ENCODE data around the gene MIER3. TPM values are rescaled to one million over a fixed set of nuclear protein-coding genes. Genes with fewer than 3 reads are reported as not detected.
"Not testable (repeated sequence)": the region's sequence is repeated elsewhere in the genome, so short reads cannot be mapped to it uniquely, and the experiment has no call there.

Gene MIER3
- total and polyA plus RNA-seq, 8 donors: 3.9 to 30.8 (median 8.9) TPM

DNA sequence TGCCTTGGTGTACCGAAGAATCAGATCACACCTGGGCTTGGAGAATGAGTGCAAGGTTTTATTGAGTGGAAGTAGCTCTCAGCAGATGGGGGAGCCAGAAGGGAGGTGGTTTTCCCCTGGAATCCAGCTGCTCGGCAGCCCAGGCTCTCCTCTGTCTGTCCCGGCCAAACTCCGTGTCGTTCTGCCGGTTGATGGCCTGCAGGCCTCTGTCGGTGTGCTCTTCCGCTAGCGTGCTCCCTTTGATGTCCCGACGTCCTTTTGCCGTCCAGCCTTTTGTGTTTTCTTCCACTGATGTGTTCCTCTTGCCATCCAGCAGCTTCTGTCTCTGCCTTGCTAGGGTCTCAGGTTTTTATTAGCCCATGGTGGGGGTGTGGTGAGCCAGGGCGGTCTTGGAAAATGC lies 28.0 kb upstream of the MIER3 start:
- TF ChIP-seq, protein P1, sequence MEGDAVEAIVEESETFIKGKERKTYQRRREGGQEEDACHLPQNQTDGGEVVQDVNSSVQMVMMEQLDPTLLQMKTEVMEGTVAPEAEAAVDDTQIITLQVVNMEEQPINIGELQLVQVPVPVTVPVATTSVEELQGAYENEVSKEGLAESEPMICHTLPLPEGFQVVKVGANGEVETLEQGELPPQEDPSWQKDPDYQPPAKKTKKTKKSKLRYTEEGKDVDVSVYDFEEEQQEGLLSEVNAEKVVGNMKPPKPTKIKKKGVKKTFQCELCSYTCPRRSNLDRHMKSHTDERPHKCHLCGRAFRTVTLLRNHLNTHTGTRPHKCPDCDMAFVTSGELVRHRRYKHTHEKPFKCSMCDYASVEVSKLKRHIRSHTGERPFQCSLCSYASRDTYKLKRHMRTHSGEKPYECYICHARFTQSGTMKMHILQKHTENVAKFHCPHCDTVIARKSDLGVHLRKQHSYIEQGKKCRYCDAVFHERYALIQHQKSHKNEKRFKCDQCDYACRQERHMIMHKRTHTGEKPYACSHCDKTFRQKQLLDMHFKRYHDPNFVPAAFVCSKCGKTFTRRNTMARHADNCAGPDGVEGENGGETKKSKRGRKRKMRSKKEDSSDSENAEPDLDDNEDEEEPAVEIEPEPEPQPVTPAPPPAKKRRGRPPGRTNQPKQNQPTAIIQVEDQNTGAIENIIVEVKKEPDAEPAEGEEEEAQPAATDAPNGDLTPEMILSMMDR (IDR thresholded peaks at IDR 0.05): no peak
- TF ChIP-seq EP300 (IDR thresholded peaks at IDR 0.05): no peak
- 89 to 95% (median 92%) methylated on average over 13 of the region's 13 CpGs for WGBS, 5 donors
- intact Hi-C loops (cut with DNase I; ENCODE audit: low total_unique reads): no loop called here

DNA sequence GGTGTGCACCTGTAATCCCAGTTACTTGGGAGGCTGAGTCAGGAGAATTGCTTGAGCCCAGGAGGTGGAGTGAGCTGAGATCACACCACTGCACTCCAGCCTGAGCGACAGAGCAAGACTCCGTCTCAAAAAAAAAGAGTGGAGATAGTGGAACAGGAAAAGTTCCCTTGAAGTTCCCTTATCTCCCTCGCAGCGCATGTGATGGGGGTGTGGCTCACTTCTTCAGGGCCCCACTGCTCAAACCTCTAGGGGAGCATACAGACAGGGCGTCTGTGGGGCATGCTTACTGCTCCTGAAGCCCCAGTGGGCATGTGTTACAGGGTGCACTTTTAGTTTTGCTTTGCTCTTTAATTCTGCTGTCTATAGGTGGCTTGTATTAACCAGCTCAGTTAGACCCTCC lies 27.6 kb upstream of the MIER3 start:
- DNase-seq; H3K4me1 ChIP-seq; H3K36me3 ChIP-seq; H3K27ac ChIP-seq; intact Hi-C loops (cut with DNase I; ENCODE audit: low total_unique reads); H3K9me3 ChIP-seq; H3K4me3 ChIP-seq: not testable (repeated sequence)
- H3K27me3 ChIP-seq: peaks cover 0 to 49% (median 6%) of the 10 kb centered on the region in 3 donors
- 37 to 56% (median 39%) methylated on average over 4 to 5 of the region's 5 CpGs for WGBS, 5 donors

More for the DNA sequence above, 28.0 kb upstream of the MIER3 start:
- no peak overlapping the region for H3K4me3 ChIP-seq
- H3K36me3 ChIP-seq: no peaks in the 10 kb centered on the region
- H3K9me3 ChIP-seq: no peaks in the 10 kb centered on the region
- H3K27ac ChIP-seq: no peak overlapping the region
- H3K27me3 ChIP-seq: peaks cover 0 to 45% (median 6%) of the 10 kb centered on the region in 3 donors
- H3K4me1 ChIP-seq: peaks cover 0 to 9% (median 3%) of the 10 kb centered on the region in 4 donors
- no peak for DNase-seq

DNA sequence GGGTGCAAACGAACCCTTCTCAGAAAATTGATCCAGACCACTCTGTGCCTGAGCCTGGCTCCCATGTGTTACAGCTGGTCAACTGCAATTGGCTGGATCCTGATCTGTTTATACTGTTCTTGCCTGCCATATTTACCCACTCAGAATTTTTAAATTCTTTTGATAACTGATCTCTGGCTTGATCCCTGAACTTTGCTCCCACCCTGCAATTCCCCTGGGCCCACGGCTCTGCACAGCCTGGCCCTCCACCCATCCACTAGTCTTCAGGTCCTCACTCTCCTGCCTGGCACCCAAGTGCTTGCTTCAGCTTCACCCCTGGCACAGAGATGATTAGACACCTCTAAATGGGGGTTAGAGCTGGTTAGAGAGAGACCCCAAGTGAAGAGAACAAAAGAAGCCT lies 25.9 kb upstream of the MIER3 start:
- Histone ChIP-seq H3K4me1 (no peaks in the 10 kb centered on the region), H3K27me3 (peaks cover 0 to 53% (median 6%) of the 10 kb centered on the region in 3 donors), H3K36me3 (no peaks in the 10 kb centered on the region), H3K4me3 (no peak overlapping the region), H3K27ac (no peak overlapping the region), H3K9me3 (no peaks in the 10 kb centered on the region)
- no peak for DNase-seq
- intact Hi-C loops (cut with DNase I; ENCODE audit: low total_unique reads): no loop called here
- WGBS, 5 donors: 33 to 71% (median 56%) methylated on average over 2 of the region's 2 CpGs
- no peak for TF ChIP-seq POLR2A (IDR thresholded peaks at IDR 0.05)

DNA sequence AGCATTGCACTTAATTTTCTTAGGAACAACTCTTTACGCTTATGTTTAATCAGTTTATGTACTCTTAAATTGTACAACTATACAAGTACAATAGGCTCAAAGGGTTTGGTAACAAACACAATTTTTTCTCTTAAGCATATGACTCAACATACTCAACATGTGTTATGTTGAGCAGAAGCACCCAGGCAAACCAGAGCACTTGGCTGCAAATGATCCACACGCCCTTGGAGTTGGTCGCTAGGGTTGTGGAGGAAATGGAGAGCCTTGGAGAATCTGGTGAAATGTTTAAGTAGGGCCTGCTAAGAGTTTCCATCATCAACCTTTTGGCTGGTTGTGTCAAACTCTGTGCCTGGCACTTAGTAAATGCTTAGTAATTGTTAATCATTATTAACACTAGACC lies 25.1 kb upstream of the MIER3 start:
- no peak for DNase-seq
- Histone ChIP-seq H3K27ac (no peak overlapping the region), H3K9me3 (no peaks in the 10 kb centered on the region), H3K36me3 (no peaks in the 10 kb centered on the region), H3K4me3 (no peak overlapping the region), H3K27me3 (peaks cover 0 to 45% (median 6%) of the 10 kb centered on the region in 3 donors), H3K4me1 (no peaks in the 10 kb centered on the region)
- TF ChIP-seq, protein P1 (IDR thresholded peaks at IDR 0.05): no peak
- TF ChIP-seq EP300 (IDR thresholded peaks at IDR 0.05) (no peak), POLR2AphosphoS5 (IDR thresholded peaks at IDR 0.05) (no peak), POLR2A (IDR thresholded peaks at IDR 0.05) (no peak)
- 93 to 98% (median 95%) methylated on average over 3 of the region's 3 CpGs for WGBS, 5 donors
- intact Hi-C loops (cut with DNase I; ENCODE audit: low total_unique reads): no loop called here

DNA sequence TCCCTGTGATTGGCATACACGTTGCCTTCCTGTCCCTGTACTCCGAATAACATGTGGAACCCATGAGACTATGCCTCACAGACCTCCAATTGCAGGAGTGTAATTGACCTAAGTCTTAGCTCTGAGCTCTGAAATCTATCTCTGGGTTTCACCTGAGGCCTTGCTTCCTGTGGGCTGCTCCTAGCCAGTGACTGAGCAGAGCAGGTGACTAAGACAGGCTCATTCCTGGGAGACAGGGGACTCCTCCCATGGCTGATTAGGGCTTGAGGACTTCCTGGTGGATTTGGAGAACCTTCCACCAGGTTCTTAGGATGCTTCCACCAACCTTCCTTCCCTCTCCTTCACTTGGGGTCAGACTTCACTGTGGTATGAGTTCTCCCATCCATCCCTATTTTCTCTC lies 22.3 kb upstream of the MIER3 start:
- Histone ChIP-seq H3K9me3 (no peaks in the 10 kb centered on the region), H3K27ac (no peak overlapping the region), H3K4me1 (no peaks in the 10 kb centered on the region), H3K27me3 (peaks cover 0 to 22% (median 0%) of the 10 kb centered on the region in 3 donors), H3K36me3 (no peaks in the 10 kb centered on the region), H3K4me3 (no peak overlapping the region)
- WGBS, 5 donors: 74 to 85% (median 84%) methylated on average over 2 of the region's 2 CpGs
- TF ChIP-seq POLR2A (IDR thresholded peaks at IDR 0.05): no peak
- TF ChIP-seq POLR2AphosphoS5 (IDR thresholded peaks at IDR 0.05): peak in 1 of 3 donors; percentile 13
- intact Hi-C loops (cut with DNase I; ENCODE audit: low total_unique reads): no loop called here
- no peak for DNase-seq

DNA sequence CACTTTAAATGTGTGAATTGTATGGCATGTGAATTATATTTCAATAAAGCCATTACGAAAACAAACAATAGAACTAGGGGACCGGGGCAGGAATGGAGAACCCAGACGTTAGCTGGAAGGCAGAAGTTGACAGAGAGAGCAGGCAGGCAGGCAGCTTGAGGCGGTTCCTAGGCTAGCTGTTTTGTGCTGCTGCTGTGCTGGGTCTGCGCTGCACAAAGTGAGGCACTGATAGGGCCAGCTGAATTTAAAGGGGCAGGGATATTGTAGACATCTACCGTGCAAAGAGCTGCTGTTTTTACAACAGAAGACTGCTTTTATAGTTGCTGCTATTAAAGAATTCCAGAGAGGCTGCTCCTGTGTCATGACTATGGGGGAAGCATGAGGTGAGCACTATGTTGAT lies 21.6 kb upstream of the MIER3 start:
- no peaks in the 10 kb centered on the region for H3K36me3 ChIP-seq
- H3K4me3 ChIP-seq: no peak overlapping the region
- no peaks in the 10 kb centered on the region for H3K9me3 ChIP-seq
- TF ChIP-seq POLR2A (IDR thresholded peaks at IDR 0.05) (no peak), EP300 (IDR thresholded peaks at IDR 0.05) (no peak), POLR2AphosphoS5 (IDR thresholded peaks at IDR 0.05) (no peak)
- TF ChIP-seq, protein P1 (IDR thresholded peaks at IDR 0.05): no peak
- H3K27ac ChIP-seq: no peak overlapping the region
- H3K4me1 ChIP-seq: no peaks in the 10 kb centered on the region
- 50 to 62% (median 54%) methylated on average over 6 of the region's 6 CpGs for WGBS, 5 donors
- intact Hi-C loops (cut with DNase I; ENCODE audit: low total_unique reads): no loop called here
- DNase-seq: no peak
- H3K27me3 ChIP-seq: peaks cover 0 to 17% (median 0%) of the 10 kb centered on the region in 3 donors
